DMS153 treated with DMSO at 0.1 percent for 48 hours (cell line): Measurements from ENCODE around the gene CFAP74.
A peak's percentile ranks its signal among the peaks of the same experiment; 100 is the strongest.

ENCODE experiments used
- DNase-seq: peaks from one replicate; lab custom pipeline; 2025; ENCODE audit not compliant: unreplicated experiment; lab: John Stamatoyannopoulos, UW

CFAP74 gene

DNA sequence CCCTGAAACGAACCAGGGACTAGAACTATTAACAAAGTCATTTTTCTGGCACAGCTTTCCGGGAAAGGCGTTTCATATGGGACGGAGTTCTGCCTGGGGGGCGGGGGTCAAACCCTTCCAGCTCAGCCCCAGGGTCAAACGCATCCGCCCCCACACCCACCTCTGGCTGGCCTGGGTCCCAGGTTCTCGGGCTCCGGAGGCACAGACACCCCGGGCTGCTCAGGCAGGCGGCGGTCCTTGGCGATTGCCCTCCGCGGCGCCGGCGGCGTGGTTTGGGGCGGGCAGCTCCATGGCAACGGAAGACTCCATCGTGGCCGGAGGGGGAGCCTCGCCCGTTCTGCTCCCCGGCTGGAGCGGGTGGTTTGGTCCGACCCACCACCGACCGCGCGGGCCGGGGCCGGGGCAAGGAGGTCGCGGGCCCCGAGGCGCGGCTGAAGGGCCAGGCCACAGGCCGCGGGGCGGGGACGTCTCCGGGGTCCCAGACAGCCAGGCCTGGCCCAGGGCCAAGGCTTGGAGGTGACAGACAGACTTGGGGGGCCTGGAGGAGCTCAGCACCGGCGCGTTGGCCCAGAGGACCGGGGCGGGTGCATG lies at the start of gene CFAP74:
Gene CFAP74, minus strand, starts transcription at position 246 of the 591 bp plus-strand sequence. CDS start 12,830 bp downstream, outside the sequence.
- DNase-seq, result peak; percentile 70

DNA sequence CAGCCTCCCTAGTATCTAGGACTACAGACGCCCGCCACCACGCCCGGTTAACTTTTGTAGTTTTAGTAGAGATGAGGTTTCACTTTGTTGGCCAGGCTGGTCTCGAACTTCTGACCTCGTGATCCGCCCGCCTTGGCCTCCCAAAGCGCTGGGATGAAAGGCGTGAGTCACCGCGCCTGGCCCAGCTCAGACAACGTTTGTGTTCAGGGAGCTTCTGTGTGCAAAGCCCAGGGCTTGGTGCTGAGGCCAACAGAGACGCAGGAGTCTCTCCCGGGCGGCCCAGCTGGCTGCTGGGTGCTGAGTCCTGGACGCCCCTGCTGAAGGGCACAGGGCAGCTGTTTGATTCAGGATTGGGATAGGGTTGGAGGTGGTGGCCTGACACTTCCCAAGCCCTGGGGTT lies 49.6 kb upstream of the CFAP74 start:
- DNase-seq, result no peak

DNA sequence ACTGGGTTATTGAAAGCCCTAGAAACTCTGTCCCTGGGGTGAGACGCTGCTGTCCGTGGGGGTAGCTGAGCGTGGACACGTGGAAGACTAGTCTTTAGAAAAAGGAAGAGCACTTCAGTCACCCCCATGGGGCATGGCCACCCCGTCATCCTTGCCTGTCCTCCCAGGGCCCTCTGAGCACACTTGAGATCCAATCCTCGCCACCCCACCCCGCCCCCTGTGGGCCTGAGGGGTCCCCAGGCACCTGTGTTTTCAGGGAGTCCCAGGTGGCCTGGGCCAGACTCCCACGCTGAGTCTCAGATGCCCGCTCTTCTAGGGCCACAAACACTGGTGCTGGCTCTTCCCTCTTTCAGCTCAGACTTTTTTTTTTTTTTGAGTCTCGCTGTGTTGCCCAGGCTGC lies 49.2 kb upstream of the CFAP74 start:
- no peak for DNase-seq

DNA sequence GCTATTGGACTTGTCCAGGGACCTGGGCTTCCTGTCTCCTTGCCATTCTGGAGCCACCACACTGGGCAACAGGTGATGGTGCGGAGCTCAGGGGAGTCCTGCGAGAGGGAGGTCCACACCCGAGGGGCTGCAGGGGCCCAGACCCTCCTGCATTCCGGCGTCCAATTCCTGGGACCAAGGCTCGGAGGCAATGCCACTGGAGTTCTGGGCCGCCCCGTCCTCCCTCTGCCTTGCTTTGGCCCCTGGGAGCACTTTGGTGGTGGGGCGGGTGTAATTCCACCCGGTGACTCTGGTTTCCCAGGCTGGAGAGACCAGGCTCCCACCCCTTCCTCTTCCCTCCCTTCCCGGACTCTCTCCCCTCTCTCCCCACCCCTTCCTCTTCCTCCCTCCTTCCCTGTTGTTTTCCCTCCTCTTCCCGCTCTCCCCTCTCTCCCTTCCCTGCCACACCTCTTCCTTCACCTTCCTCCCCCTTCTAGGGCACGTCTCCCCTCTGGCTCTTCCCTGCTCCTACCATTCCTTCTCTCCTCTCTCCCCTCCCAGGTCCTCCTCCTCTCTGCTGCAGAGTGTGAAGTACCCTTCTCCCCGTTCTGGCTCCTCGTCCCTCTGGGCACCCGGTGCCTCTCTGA lies 48.6 kb upstream of the CFAP74 start:
- no peak for DNase-seq

DNA sequence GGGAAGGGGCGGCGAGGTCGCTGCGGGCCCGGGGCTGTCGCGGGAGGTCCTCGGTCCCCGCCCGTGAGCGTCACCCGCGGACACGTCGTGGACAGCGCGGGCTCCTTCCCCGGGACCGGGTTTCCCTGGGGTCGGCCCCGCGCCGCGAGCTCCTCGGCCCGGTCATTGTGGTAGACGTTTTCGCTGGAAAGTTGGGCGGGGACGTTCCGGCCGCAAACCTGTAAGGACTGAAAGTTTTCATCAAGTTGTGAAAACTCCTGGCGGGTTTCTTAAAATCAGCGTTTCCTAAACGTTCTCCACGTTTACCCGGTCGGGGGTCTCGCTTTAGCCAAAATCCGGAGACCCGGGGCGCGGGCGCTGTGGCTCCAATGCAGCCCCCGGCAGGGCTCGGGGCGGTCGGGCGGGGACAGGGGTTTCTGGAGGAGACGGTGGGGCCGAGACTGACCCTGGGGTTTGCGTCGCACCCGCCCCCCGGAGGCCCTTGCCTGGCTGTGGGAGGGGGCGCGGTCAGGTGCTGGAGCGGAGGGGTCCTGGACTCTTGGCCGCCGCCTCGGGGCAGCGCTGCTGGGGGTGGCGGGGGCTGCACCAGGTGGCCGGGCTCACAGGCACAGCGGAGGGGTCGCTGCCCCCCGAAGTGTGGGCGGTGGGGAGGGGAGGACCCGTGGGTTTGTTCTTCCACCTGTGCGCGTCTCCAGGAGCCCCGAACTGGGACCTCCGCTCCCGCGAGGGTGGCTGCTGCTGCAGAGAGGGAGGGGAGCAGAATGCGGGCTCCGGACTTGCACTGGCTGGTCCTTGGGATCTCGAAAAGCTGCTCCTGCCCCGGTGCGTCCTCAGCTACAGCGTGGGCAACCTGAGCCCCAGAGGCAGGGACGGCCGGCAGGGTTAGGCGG lies 47.5 kb upstream of the CFAP74 start:
- DNase-seq, result no peak

- DNase-seq, result no peak
These were observed 46.8 kb upstream of the CFAP74 start for GRCh38 chr1:2050461-2050792.

GRCh38 chr1:2049718-2050431 lies 46.3 kb upstream of the CFAP74 start, which contains the start of gene PRKCZ:
Gene PRKCZ (plus strand): TSS chr1:2050411. CDS start chr1:2050631, 220 bp downstream.
- peak; percentile 99 for DNase-seq

- peak; percentile 57 for DNase-seq
These were observed 45.7 kb upstream of the CFAP74 start for GRCh38 chr1:2049225-2049717.

- DNase-seq, result no peak
These were observed 44.5 kb upstream of the CFAP74 start for GRCh38 chr1:2047749-2048729.

- no peak for DNase-seq
These were observed 43.6 kb upstream of the CFAP74 start for GRCh38 chr1:2046953-2047748.

- DNase-seq, result peak; percentile 87
These were observed 42.8 kb upstream of the CFAP74 start for GRCh38 chr1:2046174-2046917.

DNA sequence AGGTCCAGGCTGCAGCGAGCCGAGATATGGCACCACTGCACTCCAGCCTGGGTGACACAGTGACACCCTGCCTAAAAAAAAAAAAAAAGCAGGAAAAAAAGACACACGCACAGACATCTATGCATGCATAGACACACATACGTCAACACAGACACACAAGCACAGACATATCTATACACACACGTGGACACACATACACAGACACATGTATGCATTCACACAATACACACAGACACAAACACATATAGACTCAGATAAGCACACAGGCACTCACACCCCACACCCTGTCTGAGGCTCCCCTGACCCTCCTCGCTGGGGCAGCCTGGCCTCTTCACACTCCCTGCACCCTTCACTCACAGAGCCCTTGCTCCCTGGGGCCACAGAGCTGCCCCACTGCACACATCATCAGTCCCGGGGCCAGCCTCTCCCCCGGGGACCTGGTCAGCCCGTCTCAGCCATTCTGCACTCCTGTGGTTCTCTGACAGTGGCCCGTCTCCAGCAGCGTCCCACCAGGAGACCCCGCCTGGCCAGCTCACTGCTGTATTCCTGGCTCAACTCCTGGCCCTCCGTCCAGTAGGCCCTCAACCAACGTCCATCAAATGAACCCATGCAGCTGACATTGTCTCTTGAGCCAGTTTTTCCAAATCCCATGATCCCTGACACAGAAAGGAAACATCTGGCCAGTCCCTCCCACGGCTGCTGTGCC lies 42.0 kb upstream of the CFAP74 start:
- no peak for DNase-seq

DNA sequence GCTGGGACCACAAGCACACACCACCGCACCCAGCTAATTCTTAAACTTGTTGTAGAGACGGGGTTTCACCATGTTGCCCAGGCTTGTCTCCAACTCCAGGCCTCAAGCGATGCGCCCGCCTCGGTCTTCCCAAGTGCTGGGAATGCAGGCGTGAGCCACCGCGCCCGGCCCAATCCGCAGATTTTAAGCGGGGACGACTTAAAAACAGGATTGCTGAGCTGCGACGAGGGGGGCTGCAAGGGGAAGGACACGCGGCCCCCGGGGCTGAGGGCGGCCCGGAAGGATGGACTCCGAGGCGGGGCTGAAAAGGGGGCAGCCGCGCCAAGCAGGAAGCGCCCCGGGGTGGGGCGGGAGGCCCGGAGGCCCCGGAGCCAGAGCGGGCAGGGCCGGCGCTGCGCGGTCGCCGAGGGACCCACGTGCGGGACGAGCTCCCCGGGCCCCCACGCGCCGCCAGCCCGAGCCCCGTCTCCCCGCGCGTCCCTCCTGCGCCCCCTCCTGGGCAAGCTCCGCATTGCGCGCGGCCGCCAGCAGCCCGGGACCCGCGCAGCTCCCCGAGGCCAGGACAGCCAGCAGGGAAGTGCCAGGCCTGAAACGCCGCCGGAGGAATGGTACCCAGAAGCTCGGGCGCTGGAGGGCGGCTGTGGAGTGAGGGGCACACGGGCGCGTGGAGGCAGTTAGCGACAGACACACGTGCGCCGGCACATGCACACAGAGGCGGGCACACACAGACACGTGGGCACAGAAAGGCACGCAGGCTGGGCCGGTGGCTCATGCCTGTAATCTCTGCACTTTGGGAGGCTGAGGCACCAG lies 41.1 kb upstream of the CFAP74 start:
- peak; percentile 17 for DNase-seq

DNA sequence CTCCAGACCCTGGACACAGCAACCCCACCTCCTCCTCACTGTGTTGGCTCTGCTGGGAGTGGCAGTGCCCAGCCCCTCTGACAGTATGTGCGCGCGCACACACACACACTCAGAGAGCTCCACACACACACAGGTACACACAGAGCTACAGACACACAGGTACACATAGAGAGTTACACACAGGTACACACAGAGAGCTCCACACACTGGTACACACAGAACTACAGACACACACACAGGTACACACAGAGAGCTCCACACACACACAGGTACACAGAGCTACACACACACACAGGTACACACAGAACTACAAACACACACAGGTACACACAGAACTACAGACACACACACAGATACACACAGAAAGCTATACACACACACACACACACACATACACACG lies 40.3 kb upstream of the CFAP74 start:
- DNase-seq, result no peak

DNA sequence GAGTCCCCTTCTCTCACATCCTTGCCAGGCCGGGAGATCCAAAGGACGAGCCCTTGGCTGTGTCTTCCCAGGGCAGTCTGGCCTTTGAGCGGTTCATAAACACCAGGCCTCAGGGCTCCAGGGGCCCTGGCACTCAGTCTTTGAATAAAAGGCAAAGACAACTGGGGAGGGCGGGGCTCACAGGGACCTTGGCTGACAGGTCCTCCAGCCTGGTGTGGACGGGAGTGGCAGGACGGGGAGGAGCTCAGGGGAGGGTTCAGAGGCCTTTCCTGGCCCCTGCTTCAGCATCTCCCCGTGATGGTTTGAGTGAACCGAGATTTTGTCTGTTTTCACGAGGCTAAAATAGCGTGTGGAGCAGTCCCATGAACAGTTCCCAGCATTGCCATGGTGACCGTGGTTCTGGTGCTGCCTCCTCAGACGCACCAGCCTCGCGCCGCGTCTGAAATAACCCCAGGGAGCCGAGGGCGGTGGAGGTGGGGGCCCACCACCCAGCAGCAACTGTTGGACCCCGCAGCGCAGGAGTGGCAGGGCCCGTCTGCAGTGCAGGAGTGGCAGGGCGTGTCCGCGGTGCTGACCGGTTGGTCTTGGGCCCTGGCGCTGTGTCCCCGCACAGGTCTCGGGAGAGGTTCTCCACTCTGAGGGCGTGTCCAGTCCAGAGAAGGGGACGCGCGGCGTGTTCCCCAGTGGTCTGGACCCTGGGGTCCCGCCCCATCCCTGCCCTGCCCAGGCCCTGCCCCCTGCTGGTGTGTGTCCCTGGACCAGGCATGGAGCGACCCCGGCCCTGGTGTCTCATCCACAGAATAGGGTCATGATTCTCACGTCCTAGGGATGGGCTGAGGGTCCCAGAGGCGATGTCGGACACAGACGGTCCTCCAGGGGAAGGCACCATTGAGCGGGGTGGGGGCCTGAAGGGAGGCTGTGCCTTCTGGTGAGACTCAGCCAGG lies 39.5 kb upstream of the CFAP74 start:
- no peak for DNase-seq

GRCh38 chr1:2041887-2042286 lies 38.3 kb upstream of the CFAP74 start:
- DNase-seq, result no peak
